ENCODE results near the gene TBL1X.

DNA sequence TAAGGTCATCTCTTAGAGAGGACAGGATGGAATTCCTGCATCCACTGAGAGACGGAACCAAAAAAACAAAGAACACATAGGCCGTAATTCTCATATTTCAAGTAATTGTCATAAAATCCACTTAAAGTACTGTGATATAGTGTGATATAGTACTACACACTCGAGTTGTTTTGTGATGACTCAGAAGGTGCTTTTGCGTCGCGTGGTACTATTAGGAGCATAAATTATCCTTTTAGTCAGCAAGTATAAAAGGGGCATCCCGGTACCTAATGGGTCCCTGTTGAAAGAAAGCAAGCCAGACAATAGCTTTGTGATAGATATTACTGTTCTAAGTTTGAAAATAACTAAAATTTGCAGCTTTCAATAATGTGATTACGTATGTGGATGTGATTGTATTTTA, 245.5 kb downstream of the TBL1X start:
- TF ChIP-seq, protein P1, sequence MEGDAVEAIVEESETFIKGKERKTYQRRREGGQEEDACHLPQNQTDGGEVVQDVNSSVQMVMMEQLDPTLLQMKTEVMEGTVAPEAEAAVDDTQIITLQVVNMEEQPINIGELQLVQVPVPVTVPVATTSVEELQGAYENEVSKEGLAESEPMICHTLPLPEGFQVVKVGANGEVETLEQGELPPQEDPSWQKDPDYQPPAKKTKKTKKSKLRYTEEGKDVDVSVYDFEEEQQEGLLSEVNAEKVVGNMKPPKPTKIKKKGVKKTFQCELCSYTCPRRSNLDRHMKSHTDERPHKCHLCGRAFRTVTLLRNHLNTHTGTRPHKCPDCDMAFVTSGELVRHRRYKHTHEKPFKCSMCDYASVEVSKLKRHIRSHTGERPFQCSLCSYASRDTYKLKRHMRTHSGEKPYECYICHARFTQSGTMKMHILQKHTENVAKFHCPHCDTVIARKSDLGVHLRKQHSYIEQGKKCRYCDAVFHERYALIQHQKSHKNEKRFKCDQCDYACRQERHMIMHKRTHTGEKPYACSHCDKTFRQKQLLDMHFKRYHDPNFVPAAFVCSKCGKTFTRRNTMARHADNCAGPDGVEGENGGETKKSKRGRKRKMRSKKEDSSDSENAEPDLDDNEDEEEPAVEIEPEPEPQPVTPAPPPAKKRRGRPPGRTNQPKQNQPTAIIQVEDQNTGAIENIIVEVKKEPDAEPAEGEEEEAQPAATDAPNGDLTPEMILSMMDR (IDR thresholded peaks at IDR 0.05) = no peak
- TF ChIP-seq POLR2A (IDR thresholded peaks at IDR 0.05) = no peak
